ENCODE results near the gene RNF214. TPM values are rescaled to one million over a fixed set of nuclear protein-coding genes. Genes with fewer than 3 reads are reported as not detected.

Gene RNF214
- total RNA-seq, 2 donors from 2014 or later: 46.4 to 51.1 TPM

DNA sequence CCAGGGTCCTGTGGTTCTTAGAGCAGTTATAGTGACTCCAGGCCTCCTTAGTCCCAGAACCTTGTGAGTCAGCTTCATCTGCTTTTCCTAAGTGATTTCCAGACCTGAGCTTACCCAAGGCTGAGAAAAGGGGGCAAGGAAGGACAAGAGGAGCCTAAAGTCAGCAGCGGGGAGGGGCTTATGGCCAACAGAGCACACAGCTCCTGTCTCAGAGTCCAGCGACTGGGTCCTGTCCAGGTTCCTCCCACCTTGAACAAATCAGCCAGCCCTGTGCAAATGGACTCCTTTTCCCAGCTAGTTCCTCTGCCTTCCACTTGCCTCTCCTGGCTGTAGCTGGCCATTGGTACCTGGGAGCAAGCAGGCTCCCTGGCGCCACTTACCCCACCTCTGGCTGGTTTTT is 72.7 kb downstream of the RNF214 start:
- peaks cover 20% of the 10 kb centered on the region for H3K4me1 ChIP-seq (ENCODE audit: control insufficient read depth, insufficient read depth, low read length)
- H3K27ac ChIP-seq (ENCODE audit: low read depth, low read length): no peak overlapping the region
- no peaks in the 10 kb centered on the region for H3K27me3 ChIP-seq (ENCODE audit: control insufficient read depth, insufficient read depth, low read length, poor library complexity, severe bottlenecking)
- no peak for DNase-seq
- H3K4me3 Mint-ChIP-seq: no peak overlapping the region
- H3K4me3 ChIP-seq (ENCODE audit: low read length): no peak overlapping the region
- no peak for TF ChIP-seq CTCF (conservative IDR thresholded peaks at IDR 0.05)
- peaks cover 1% of the 10 kb centered on the region for H3K27me3 Mint-ChIP-seq (ENCODE audit: insufficient read depth)
- peaks cover 30% of the 10 kb centered on the region for H3K4me1 Mint-ChIP-seq
- H3K36me3 Mint-ChIP-seq (ENCODE audit: low read depth): no peaks in the 10 kb centered on the region
- peaks cover 6% of the 10 kb centered on the region for H3K36me3 ChIP-seq (ENCODE audit: control insufficient read depth, insufficient read depth, low read length)
- no peaks in the 10 kb centered on the region for H3K9me3 ChIP-seq (ENCODE audit: control insufficient read depth, low read length)
- H3K9ac ChIP-seq (ENCODE audit: extremely low read depth, low read length, poor library complexity, severe bottlenecking): no peak overlapping the region
- no peaks in the 10 kb centered on the region for H3K9me3 Mint-ChIP-seq
- H3K27ac Mint-ChIP-seq: no peak overlapping the region
- 87 to 91% methylated on average over 2 to 3 of the region's 3 CpGs for WGBS, 2 experiments (ENCODE audit: insufficient coverage in 1 of 2, insufficient read length in 1 of 2)

- Mint-ChIP-seq H3K27me3 (ENCODE audit: insufficient read depth) (no peaks in the 10 kb centered on the region), H3K4me3 (no peak overlapping the region), H3K36me3 (ENCODE audit: low read depth) (peaks cover 3% of the 10 kb centered on the region), H3K4me1 (peaks cover 12% of the 10 kb centered on the region), H3K27ac (no peak overlapping the region), H3K9me3 (no peaks in the 10 kb centered on the region)
- DNase-seq: no peak
- Histone ChIP-seq H3K4me3 (ENCODE audit: low read length) (no peak overlapping the region), H3K4me1 (ENCODE audit: control insufficient read depth, insufficient read depth, low read length) (peaks cover 5% of the 10 kb centered on the region), H3K27me3 (ENCODE audit: control insufficient read depth, insufficient read depth, low read length, poor library complexity, severe bottlenecking) (no peaks in the 10 kb centered on the region), H3K36me3 (ENCODE audit: control insufficient read depth, insufficient read depth, low read length) (peaks cover 6% of the 10 kb centered on the region), H3K9me3 (ENCODE audit: control insufficient read depth, low read length) (no peaks in the 10 kb centered on the region), H3K9ac (ENCODE audit: extremely low read depth, low read length, poor library complexity, severe bottlenecking) (no peak overlapping the region), H3K27ac (ENCODE audit: low read depth, low read length) (no peak overlapping the region)
- WGBS, 2 experiments (ENCODE audit: insufficient coverage in 1 of 2, insufficient read length in 1 of 2): 93 to 98% methylated on average over 5 to 7 of the region's 7 CpGs
- no peak for TF ChIP-seq CTCF (conservative IDR thresholded peaks at IDR 0.05)
Observed at GRCh38 chr11:117309310-117309709, 76.8 kb downstream of the RNF214 start.

GRCh38 chr11:117313091-117313490 is 80.6 kb downstream of the RNF214 start:
- H3K27ac Mint-ChIP-seq: no peak overlapping the region

More at GRCh38 chr11:117313091-117313490, 80.6 kb downstream of the RNF214 start:
- no peak overlapping the region for H3K9ac ChIP-seq (ENCODE audit: extremely low read depth, low read length, poor library complexity, severe bottlenecking)
- Mint-ChIP-seq H3K36me3 (ENCODE audit: low read depth) (peaks cover 3% of the 10 kb centered on the region), H3K27me3 (ENCODE audit: insufficient read depth) (no peaks in the 10 kb centered on the region), H3K4me3 (no peak overlapping the region), H3K9me3 (no peaks in the 10 kb centered on the region), H3K4me1 (peaks cover 16% of the 10 kb centered on the region)
- H3K27me3 ChIP-seq (ENCODE audit: control insufficient read depth, insufficient read depth, low read length, poor library complexity, severe bottlenecking): no peaks in the 10 kb centered on the region
- H3K9me3 ChIP-seq (ENCODE audit: control insufficient read depth, low read length): no peaks in the 10 kb centered on the region
- 85 to 91% methylated on average over 5 of the region's 5 CpGs for WGBS, 2 experiments (ENCODE audit: insufficient coverage in 1 of 2, insufficient read length in 1 of 2)
- no peaks in the 10 kb centered on the region for H3K36me3 ChIP-seq (ENCODE audit: control insufficient read depth, insufficient read depth, low read length)
- no peak overlapping the region for H3K27ac ChIP-seq (ENCODE audit: low read depth, low read length)
- no peak overlapping the region for H3K4me3 ChIP-seq (ENCODE audit: low read length)
- no peak for TF ChIP-seq CTCF (conservative IDR thresholded peaks at IDR 0.05)
- DNase-seq: no peak
- no peaks in the 10 kb centered on the region for H3K4me1 ChIP-seq (ENCODE audit: control insufficient read depth, insufficient read depth, low read length)
